GM23338 (cell line): ENCODE data around the gene TCF7. TPM values are rescaled to one million over a fixed set of nuclear protein-coding genes. Genes with fewer than 3 reads are reported as not detected.

Experiments used
- ATAC-seq: fragments of 200-7000 bp; cut with Tn5 transposase; 3 replicates; pipeline ENCODE4 v1.9.1; 2020
- DNase-seq: peaks from one replicate; pipeline ENCODE4 v3.0.0-alpha.2; 2015; ENCODE audit warnings: low spot score
- H2AFZ ChIP-seq: fragments of 200-600 bp; sonication (generic); 2 replicates; pipeline ENCODE4 v1.8.0; 2016; ENCODE audit warnings: antibody characterized with exemption, mild to moderate bottlenecking, moderate library complexity
- H3F3A ChIP-seq: fragments of 200-600 bp; sonication (generic); replicated peaks from 2 replicates; pipeline ENCODE4 v1.8.0; 2017; ENCODE audit warnings: antibody characterized with exemption, mixed run types, low read depth
- H3K27ac ChIP-seq: fragments of 200-600 bp; sonication (generic); 2 replicates; pipeline ENCODE4 v1.6.1; 2016; ENCODE audit warnings: low read depth
- H3K27me3 ChIP-seq: fragments of 200-600 bp; sonication (generic); 2 replicates; pipeline ENCODE4 v1.8.0; 2016; ENCODE audit warnings: mild to moderate bottlenecking, mixed run types, moderate library complexity; ENCODE audit not compliant: insufficient read depth
- H3K36me3 ChIP-seq: fragments of 200-600 bp; sonication (generic); 2 replicates; pipeline ENCODE4 v1.8.0; 2016; ENCODE audit warnings: mild to moderate bottlenecking; ENCODE audit not compliant: insufficient read depth
- H3K4me1 ChIP-seq: fragments of 200-600 bp; sonication (generic); 2 replicates; pipeline ENCODE4 v1.8.0; 2016; ENCODE audit warnings: mild to moderate bottlenecking, moderate library complexity; ENCODE audit not compliant: insufficient read depth
- H3K4me2 ChIP-seq: fragments of 200-600 bp; sonication (generic); 2 replicates; pipeline ENCODE4 v1.7.1; 2017; ENCODE audit warnings: mixed run types
- H3K4me3 ChIP-seq: fragments of 200-600 bp; sonication (generic); 2 replicates; pipeline ENCODE4 v1.6.1; 2016; ENCODE audit warnings: mixed run types
- H3K79me2 ChIP-seq: fragments of 200-600 bp; sonication (generic); replicated peaks from 2 replicates; pipeline ENCODE4 v1.8.0; 2017; ENCODE audit warnings: mild to moderate bottlenecking; ENCODE audit not compliant: insufficient read depth
- H3K9me2 ChIP-seq: fragments of 200-600 bp; sonication (generic); 2 replicates; pipeline ENCODE4 v1.8.0; 2017; ENCODE audit not compliant: insufficient read depth
- H4K20me1 ChIP-seq: fragments of 200-600 bp; sonication (generic); replicated peaks from 2 replicates; pipeline ENCODE4 v1.8.0; 2017; ENCODE audit warnings: mild to moderate bottlenecking; ENCODE audit not compliant: insufficient read depth
- H3K27ac Mint-ChIP-seq: 2 replicates; pipeline ENCODE4 v1.8.0; 2020; ENCODE audit warnings: inconsistent platforms, mild to moderate bottlenecking, moderate library complexity, mixed read lengths
- H3K27me3 Mint-ChIP-seq: 3 replicates; pipeline ENCODE4 v1.8.0; 2022; ENCODE audit warnings: low read depth, mild to moderate bottlenecking, moderate library complexity, mixed read lengths, inconsistent platforms; ENCODE audit not compliant: insufficient read depth, poor library complexity
- H3K36me3 Mint-ChIP-seq: 3 replicates; pipeline ENCODE4 v1.8.0; 2021; ENCODE audit warnings: low read depth, mild to moderate bottlenecking, inconsistent platforms, moderate library complexity, mixed read lengths
- H3K4me1 Mint-ChIP-seq: 3 replicates; pipeline ENCODE4 v1.8.0; 2020; ENCODE audit warnings: mild to moderate bottlenecking, inconsistent platforms, mixed read lengths
- H3K4me3 Mint-ChIP-seq: 3 replicates; pipeline ENCODE4 v1.8.0; 2021; ENCODE audit warnings: moderate library complexity, mild to moderate bottlenecking, inconsistent platforms, mixed read lengths
- H3K9me3 Mint-ChIP-seq: 3 replicates; pipeline ENCODE4 v1.8.0; 2020; ENCODE audit warnings: moderate library complexity, mild to moderate bottlenecking, inconsistent platforms, mixed read lengths
- CREB1 ChIP-seq: fragments of 250-450 bp; sonication (Bioruptor Pico); IDR thresholded peaks from 2 replicates; pipeline ENCODE4 v1.5.0; 2020; ENCODE audit warnings: low read depth, mild to moderate bottlenecking, moderate library complexity
- ETS1 ChIP-seq: IDR thresholded peaks from 2 replicates; pipeline ENCODE4 v1.6.1; 2016; ENCODE audit warnings: antibody characterized with exemption
- EZH2 ChIP-seq: fragments of 200-600 bp; sonication (generic); IDR thresholded peaks from one replicate; pipeline ENCODE4 v1.8.0; 2017; ENCODE audit warnings: antibody characterized with exemption, mild to moderate bottlenecking, low read depth; ENCODE audit not compliant: unreplicated experiment
- JUNB ChIP-seq: IDR thresholded peaks from one replicate; pipeline ENCODE4 v1.6.1; 2016; ENCODE audit warnings: antibody characterized with exemption; ENCODE audit not compliant: unreplicated experiment
- NANOG ChIP-seq: IDR thresholded peaks from 2 replicates; pipeline ENCODE4 v1.6.1; 2016; ENCODE audit warnings: antibody characterized with exemption, borderline replicate concordance
- POLR2AphosphoS5 ChIP-seq: IDR thresholded peaks from 2 replicates; pipeline ENCODE4 v1.6.1; 2016; ENCODE audit warnings: antibody characterized with exemption, low read depth
- REST ChIP-seq: IDR thresholded peaks from one replicate; pipeline ENCODE4 v1.6.1; 2018; ENCODE audit warnings: antibody characterized with exemption; ENCODE audit not compliant: unreplicated experiment
- ZNF331 ChIP-seq: fragments of 250-450 bp; sonication (Bioruptor Pico); IDR thresholded peaks from 2 replicates; pipeline ENCODE4 v1.5.0; 2020; ENCODE audit warnings: low read depth, mild to moderate bottlenecking, moderate library complexity
- polyA plus RNA-seq: library from polyadenylated mRNA; unstranded; fragments of >200 nt; fragmentation: Nextera tagmentation; extraction: Ambion mirVana; gene quantifications from 2 replicates; pipeline ENCODE4 v1.2.1, GENCODE V29; 2016
- total RNA-seq: library from RNA; depleted of rRNA; stranded (reverse); fragments of >200 nt; shearing (Covaris generic); gene quantifications from 2 replicates; pipeline ENCODE4 v1.2.3, GENCODE V29; 2014
- TF ChIP-seq, protein P1 (sequence below), 2 experiments: fragments of 200-600 bp in 1 of 2; sonication (generic) in 1 of 2; conservative IDR thresholded peaks; 2 replicates each; pipeline versions ENCODE4 v1.5.1 to v1.6.1; 2016 to 2017; ENCODE audit warnings: antibody characterized with exemption in 2 of 2, low read depth in 2 of 2, mild to moderate bottlenecking in 2 of 2, moderate library complexity in 1 of 2

Gene TCF7
- total and polyA plus RNA-seq, 2 experiments from 2014 or later = 5.6 to 8.1 TPM

GRCh38 chr5:134175921-134176510, 61.5 kb downstream of the TCF7 start (continued):
- TF ChIP-seq REST (no peak), EZH2 (no peak), JUNB (no peak), POLR2AphosphoS5 (no peak)
- TF ChIP-seq, protein P1, sequence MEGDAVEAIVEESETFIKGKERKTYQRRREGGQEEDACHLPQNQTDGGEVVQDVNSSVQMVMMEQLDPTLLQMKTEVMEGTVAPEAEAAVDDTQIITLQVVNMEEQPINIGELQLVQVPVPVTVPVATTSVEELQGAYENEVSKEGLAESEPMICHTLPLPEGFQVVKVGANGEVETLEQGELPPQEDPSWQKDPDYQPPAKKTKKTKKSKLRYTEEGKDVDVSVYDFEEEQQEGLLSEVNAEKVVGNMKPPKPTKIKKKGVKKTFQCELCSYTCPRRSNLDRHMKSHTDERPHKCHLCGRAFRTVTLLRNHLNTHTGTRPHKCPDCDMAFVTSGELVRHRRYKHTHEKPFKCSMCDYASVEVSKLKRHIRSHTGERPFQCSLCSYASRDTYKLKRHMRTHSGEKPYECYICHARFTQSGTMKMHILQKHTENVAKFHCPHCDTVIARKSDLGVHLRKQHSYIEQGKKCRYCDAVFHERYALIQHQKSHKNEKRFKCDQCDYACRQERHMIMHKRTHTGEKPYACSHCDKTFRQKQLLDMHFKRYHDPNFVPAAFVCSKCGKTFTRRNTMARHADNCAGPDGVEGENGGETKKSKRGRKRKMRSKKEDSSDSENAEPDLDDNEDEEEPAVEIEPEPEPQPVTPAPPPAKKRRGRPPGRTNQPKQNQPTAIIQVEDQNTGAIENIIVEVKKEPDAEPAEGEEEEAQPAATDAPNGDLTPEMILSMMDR (conservative IDR thresholded peaks at IDR 0.05; ENCODE audit: low read depth in 2 of 2) = no peak

DNA sequence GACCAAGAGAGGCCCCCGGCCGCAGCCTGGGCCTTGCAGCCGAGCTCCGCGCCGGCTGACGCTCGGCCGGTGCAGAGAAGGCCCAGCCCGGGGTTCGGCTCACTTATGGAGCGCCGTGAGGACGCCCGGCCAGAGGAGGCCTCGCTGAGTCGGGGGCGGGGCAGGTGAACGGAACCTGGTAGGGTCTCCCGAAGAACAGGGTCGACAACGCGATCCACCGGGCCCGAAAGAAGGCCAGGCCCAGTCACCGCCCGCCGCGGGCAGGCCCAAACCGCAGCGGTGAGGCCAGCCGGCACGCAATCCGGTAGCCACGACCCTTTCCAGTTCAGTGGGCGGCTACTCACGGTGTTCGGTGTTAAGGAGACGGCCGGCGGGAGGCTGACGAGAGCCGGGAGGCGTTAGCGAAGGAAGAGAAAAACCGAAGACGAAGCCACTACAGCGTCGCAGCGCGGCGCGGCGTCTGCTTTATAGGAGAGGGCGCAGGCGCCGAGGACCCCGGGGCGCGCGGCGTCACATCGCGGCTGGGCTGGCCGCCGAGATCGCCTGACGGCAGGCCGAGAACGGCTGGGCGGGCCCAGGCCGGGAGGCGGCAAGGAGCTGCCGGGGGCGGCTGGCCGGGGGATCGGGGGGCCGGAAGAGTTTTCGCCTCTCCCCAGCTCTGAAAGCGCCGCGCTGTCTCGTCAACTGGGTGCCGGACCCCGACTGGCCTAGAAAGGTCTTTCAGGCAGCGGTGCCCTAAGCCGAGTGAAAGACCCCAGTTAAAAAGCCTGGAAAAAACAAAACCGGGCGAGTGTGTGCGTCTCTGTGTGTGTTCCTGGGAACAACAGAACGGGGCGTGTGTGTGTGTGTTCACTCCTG, 62.3 kb downstream of the TCF7 start, which contains the start of gene SKP1:
TSS of gene SKP1 (minus strand) at position 440 of the 858 bp plus-strand sequence. CDS start 2,928 bp downstream, outside the sequence.
- peak; percentile 87 for DNase-seq
- Histone ChIP-seq H3K4me1 (peaks cover 20% of the 10 kb centered on the region), H2AFZ (peak within 1 kb of the TSS; percentile 93; the same call in 1 of the 2 replicates), H3K9me2 (no peaks in the 10 kb centered on the region), H3K79me2 (peaks cover 48% of the 10 kb centered on the region), H3K27me3 (no peaks in the 10 kb centered on the region), H4K20me1 (peaks cover 21% of the 10 kb centered on the region), H3K4me3 (peak within 1 kb of the TSS; percentile 81), H3K36me3 (peaks cover 13% of the 10 kb centered on the region; the same call in 1 of the 2 replicates), H3F3A (0 out of 2 replicates have a peak, but pooled peaks cover 4% of the 10 kb centered on the region), H3K27ac (peak within 1 kb of the TSS; percentile 98), H3K4me2 (peak within 1 kb of the TSS; percentile 80)
- H3K27ac Mint-ChIP-seq = peak within 1 kb of the TSS; percentile 99
- TF ChIP-seq ZNF331 (CRISPR knock-in tag) (no peak), POLR2AphosphoS5 (peak; percentile 99), NANOG (no peak), CREB1 (peak; percentile 86), ETS1 (peak; percentile 33)
- TF ChIP-seq, protein P1 (conservative IDR thresholded peaks at IDR 0.05; ENCODE audit: low read depth in 2 of 2) = 0 out of 4 replicates have a peak, but pooled peaks of 1 of the 2 experiments have one; percentile 1
- peak; percentile 81 for ATAC-seq
- no peaks in the 10 kb centered on the region for H3K9me3 Mint-ChIP-seq
- H3K36me3 Mint-ChIP-seq = peaks cover 20% of the 10 kb centered on the region
- peaks cover 7% of the 10 kb centered on the region for H3K27me3 Mint-ChIP-seq
- H3K4me1 Mint-ChIP-seq = peaks cover 13% of the 10 kb centered on the region; the same call in 2 of the 3 replicates
- H3K4me3 Mint-ChIP-seq = peak within 1 kb of the TSS; percentile 98
